T-helper 1 cell treated with Interleukin-12 subunit alpha and Interleukin-12 subunit beta and Interleukin-4 antibody, amounts not matched to agents 30 μg/mL and 1 μg/mL, for 36 hours (primary cell): ENCODE measurements around the gene ANGPTL4.
"Not testable (repeated sequence)": the region's sequence is repeated elsewhere in the genome, so short reads cannot be mapped to it uniquely, and the experiment has no call there.

Experiments
- H3K27ac Mint-ChIP-seq: one replicate; pipeline ENCODE4 v1.8.0; 2021; ENCODE audit warnings: mild to moderate bottlenecking, mixed read lengths
- H3K27me3 Mint-ChIP-seq: one replicate; pipeline ENCODE4 v1.8.0; 2021; ENCODE audit warnings: low read depth, mixed read lengths
- H3K36me3 Mint-ChIP-seq: one replicate; pipeline ENCODE4 v1.8.0; 2021; ENCODE audit warnings: low read depth, mixed read lengths
- H3K4me1 Mint-ChIP-seq: one replicate; pipeline ENCODE4 v1.8.0; 2021; ENCODE audit warnings: low read depth, mixed read lengths
- H3K4me3 Mint-ChIP-seq: one replicate; pipeline ENCODE4 v1.8.0; 2021; ENCODE audit warnings: mild to moderate bottlenecking, moderate library complexity, mixed read lengths
- H3K9me3 Mint-ChIP-seq: one replicate; pipeline ENCODE4 v1.8.0; 2021; ENCODE audit warnings: mixed read lengths

ANGPTL4 gene

GRCh38 chr19:8325454-8325853 lies 38.5 kb upstream of the ANGPTL4 start:
- no peak overlapping the region for H3K4me3 Mint-ChIP-seq
- peaks cover 16% of the 10 kb centered on the region for H3K4me1 Mint-ChIP-seq
- H3K9me3 Mint-ChIP-seq: no peaks in the 10 kb centered on the region
- peaks cover 18% of the 10 kb centered on the region for H3K27me3 Mint-ChIP-seq
- H3K27ac Mint-ChIP-seq: no peak overlapping the region
- peaks cover 19% of the 10 kb centered on the region for H3K36me3 Mint-ChIP-seq

GRCh38 chr19:8329996-8330395 lies 34.0 kb upstream of the ANGPTL4 start:
- Mint-ChIP-seq H3K4me3 (no peak overlapping the region), H3K27me3 (peaks cover 22% of the 10 kb centered on the region), H3K27ac (no peak overlapping the region), H3K4me1 (no peaks in the 10 kb centered on the region), H3K36me3 (no peaks in the 10 kb centered on the region), H3K9me3 (no peaks in the 10 kb centered on the region)

GRCh38 chr19:8331263-8331845 lies 32.6 kb upstream of the ANGPTL4 start:
- H3K4me1 Mint-ChIP-seq: peaks cover 2% of the 10 kb centered on the region
- peaks cover 30% of the 10 kb centered on the region for H3K27me3 Mint-ChIP-seq
- H3K27ac Mint-ChIP-seq: no peak overlapping the region
- H3K36me3 Mint-ChIP-seq: no peaks in the 10 kb centered on the region
- H3K4me3 Mint-ChIP-seq: no peak overlapping the region
- H3K9me3 Mint-ChIP-seq: no peaks in the 10 kb centered on the region

- peaks cover 2% of the 10 kb centered on the region for H3K4me1 Mint-ChIP-seq
- peaks cover 34% of the 10 kb centered on the region for H3K27me3 Mint-ChIP-seq
These were observed 30.8 kb upstream of the ANGPTL4 start for GRCh38 chr19:8332976-8333766.

GRCh38 chr19:8333767-8334457 lies 30.0 kb upstream of the ANGPTL4 start:
- H3K9me3 Mint-ChIP-seq: no peaks in the 10 kb centered on the region
- peaks cover 33% of the 10 kb centered on the region for H3K27me3 Mint-ChIP-seq
- no peak overlapping the region for H3K27ac Mint-ChIP-seq
- no peaks in the 10 kb centered on the region for H3K36me3 Mint-ChIP-seq
- H3K4me3 Mint-ChIP-seq: no peak overlapping the region
- H3K4me1 Mint-ChIP-seq: peaks cover 2% of the 10 kb centered on the region

More at GRCh38 chr19:8332976-8333766, 30.8 kb upstream of the ANGPTL4 start:
- H3K9me3 Mint-ChIP-seq: no peaks in the 10 kb centered on the region
- H3K4me3 Mint-ChIP-seq: no peak overlapping the region
- H3K36me3 Mint-ChIP-seq: no peaks in the 10 kb centered on the region
- H3K27ac Mint-ChIP-seq: no peak overlapping the region

GRCh38 chr19:8334458-8335342 lies 29.3 kb upstream of the ANGPTL4 start:
- Mint-ChIP-seq H3K27ac (no peak overlapping the region), H3K4me3 (no peak overlapping the region), H3K36me3 (no peaks in the 10 kb centered on the region), H3K27me3 (peaks cover 37% of the 10 kb centered on the region), H3K9me3 (no peaks in the 10 kb centered on the region), H3K4me1 (peaks cover 2% of the 10 kb centered on the region)

- Mint-ChIP-seq H3K9me3 (no peaks in the 10 kb centered on the region), H3K36me3 (no peaks in the 10 kb centered on the region), H3K4me1 (peaks cover 2% of the 10 kb centered on the region), H3K27ac (peak overlapping the region; percentile 68), H3K4me3 (peak overlapping the region; percentile 34), H3K27me3 (peaks cover 40% of the 10 kb centered on the region)
These were observed 28.4 kb upstream of the ANGPTL4 start for GRCh38 chr19:8335343-8336071.

- H3K27ac Mint-ChIP-seq: peak overlapping the region; percentile 68
- H3K36me3 Mint-ChIP-seq: no peaks in the 10 kb centered on the region
- peaks cover 46% of the 10 kb centered on the region for H3K27me3 Mint-ChIP-seq
- H3K4me1 Mint-ChIP-seq: peaks cover 2% of the 10 kb centered on the region
- H3K4me3 Mint-ChIP-seq: peak overlapping the region; percentile 34
- no peaks in the 10 kb centered on the region for H3K9me3 Mint-ChIP-seq
These were observed 27.8 kb upstream of the ANGPTL4 start for GRCh38 chr19:8336072-8336569.

GRCh38 chr19:8336660-8337059 lies 27.3 kb upstream of the ANGPTL4 start:
- H3K27me3 Mint-ChIP-seq: peaks cover 50% of the 10 kb centered on the region
- H3K4me3 Mint-ChIP-seq: no peak overlapping the region
- peaks cover 2% of the 10 kb centered on the region for H3K4me1 Mint-ChIP-seq
- H3K36me3 Mint-ChIP-seq: no peaks in the 10 kb centered on the region
- H3K9me3 Mint-ChIP-seq: no peaks in the 10 kb centered on the region
- no peak overlapping the region for H3K27ac Mint-ChIP-seq

- Mint-ChIP-seq H3K27me3 (peaks cover 58% of the 10 kb centered on the region), H3K27ac (no peak overlapping the region)
These were observed 26.2 kb upstream of the ANGPTL4 start for GRCh38 chr19:8337728-8338127.

GRCh38 chr19:8338835-8339234 lies 25.1 kb upstream of the ANGPTL4 start:
- Mint-ChIP-seq H3K27me3 (peaks cover 66% of the 10 kb centered on the region), H3K9me3 (no peaks in the 10 kb centered on the region), H3K4me1 (peaks cover 3% of the 10 kb centered on the region), H3K27ac (no peak overlapping the region), H3K4me3 (no peak overlapping the region), H3K36me3 (no peaks in the 10 kb centered on the region)

More at GRCh38 chr19:8337728-8338127, 26.2 kb upstream of the ANGPTL4 start:
- Mint-ChIP-seq H3K4me1 (peaks cover 2% of the 10 kb centered on the region), H3K36me3 (no peaks in the 10 kb centered on the region), H3K9me3 (no peaks in the 10 kb centered on the region), H3K4me3 (no peak overlapping the region)

- H3K27ac Mint-ChIP-seq: no peak overlapping the region
- no peaks in the 10 kb centered on the region for H3K36me3 Mint-ChIP-seq
- H3K4me3 Mint-ChIP-seq: no peak overlapping the region
- peaks cover 64% of the 10 kb centered on the region for H3K27me3 Mint-ChIP-seq
- H3K9me3 Mint-ChIP-seq: no peaks in the 10 kb centered on the region
- H3K4me1 Mint-ChIP-seq: peaks cover 3% of the 10 kb centered on the region
These were observed 23.4 kb upstream of the ANGPTL4 start for GRCh38 chr19:8340341-8341096.

- not testable (repeated sequence) for H3K4me1 Mint-ChIP-seq, H3K36me3 Mint-ChIP-seq, H3K4me3 Mint-ChIP-seq, H3K27ac Mint-ChIP-seq, H3K9me3 Mint-ChIP-seq
- H3K27me3 Mint-ChIP-seq: peaks cover 55% of the 10 kb centered on the region
These were observed 22.5 kb upstream of the ANGPTL4 start for GRCh38 chr19:8341504-8341903.
